Measurements from ENCODE around the gene FAM193A.
"Not testable (repeated sequence)": the region's sequence is repeated elsewhere in the genome, so short reads cannot be mapped to it uniquely, and the experiment has no call there.

FAM193A gene

GRCh38 chr4:2579910-2580309, 43.5 kb downstream of the FAM193A start:
- no peak for DNase-seq

- no peak for DNase-seq
Observed at GRCh38 chr4:2583092-2583491, 46.6 kb downstream of the FAM193A start.

GRCh38 chr4:2583517-2583916, 47.1 kb downstream of the FAM193A start:
- DNase-seq, result no peak

- DNase-seq, result no peak
Observed at GRCh38 chr4:2586502-2586901, 50.1 kb downstream of the FAM193A start.

GRCh38 chr4:2587213-2587823, 50.9 kb downstream of the FAM193A start:
- no peak for DNase-seq

- DNase-seq, result no peak
Observed at GRCh38 chr4:2588259-2588658, 51.8 kb downstream of the FAM193A start.

GRCh38 chr4:2591189-2591588, 54.7 kb downstream of the FAM193A start:
- no peak for DNase-seq

- not testable (repeated sequence) for DNase-seq
Observed at GRCh38 chr4:2592014-2592413, 55.6 kb downstream of the FAM193A start.

GRCh38 chr4:2592572-2592971, 56.1 kb downstream of the FAM193A start:
- no peak for DNase-seq

- DNase-seq, result no peak
Observed at GRCh38 chr4:2593003-2593402, 56.6 kb downstream of the FAM193A start.

GRCh38 chr4:2595436-2595835, 59.0 kb downstream of the FAM193A start:
- DNase-seq, result no peak

- no peak for DNase-seq
Observed at GRCh38 chr4:2595952-2596552, 59.6 kb downstream of the FAM193A start.

- DNase-seq, result no peak
Observed at GRCh38 chr4:2596611-2597010, 60.2 kb downstream of the FAM193A start.

GRCh38 chr4:2598511-2599303, 62.3 kb downstream of the FAM193A start:
- DNase-seq, result no peak

- DNase-seq, result no peak
Observed at GRCh38 chr4:2599304-2599654, 62.8 kb downstream of the FAM193A start.

- no peak for DNase-seq
Observed at GRCh38 chr4:2600878-2601277, 64.4 kb downstream of the FAM193A start.

- DNase-seq, result no peak
Observed at GRCh38 chr4:2604614-2605013, 68.2 kb downstream of the FAM193A start.

GRCh38 chr4:2606960-2607506, 70.6 kb downstream of the FAM193A start:
- DNase-seq, result no peak

- DNase-seq, result no peak
Observed at GRCh38 chr4:2607822-2608221, 71.4 kb downstream of the FAM193A start.

GRCh38 chr4:2608291-2608690, 71.8 kb downstream of the FAM193A start:
- no peak for DNase-seq

- DNase-seq, result no peak
Observed at GRCh38 chr4:2615821-2616220, 79.4 kb downstream of the FAM193A start.

GRCh38 chr4:2617955-2618354, 81.5 kb downstream of the FAM193A start:
- DNase-seq, result no peak

GRCh38 chr4:2618729-2619128, 82.3 kb downstream of the FAM193A start:
- not testable (repeated sequence) for DNase-seq

- no peak for DNase-seq
Observed at GRCh38 chr4:2619459-2619858, 83.0 kb downstream of the FAM193A start.
